Ovary (tissue), 9 donors: ENCODE measurements around the gene PRDM7. TPM values are rescaled to one million over a fixed set of nuclear protein-coding genes. Genes with fewer than 3 reads are reported as not detected.

Experiments used
- DNase-seq, 5 donors: peaks; one replicate each; pipeline ENCODE4 v3.0.0-alpha.2; 2019 to 2020
- H3K27ac ChIP-seq, 2 donors: fragments of 200-600 bp; one replicate each; pipeline versions ENCODE4 v1.5.1 to v1.8.0; 2019 to 2022
- H3K27me3 ChIP-seq: fragments of 200-600 bp; one replicate; pipeline ENCODE4 v1.8.0; 2022
- H3K36me3 ChIP-seq: fragments of 200-600 bp; sonication (generic); one replicate; pipeline ENCODE4 v1.5.1; 2019
- H3K4me1 ChIP-seq: one replicate; pipeline ENCODE4 v1.8.1; 2013; ENCODE audit warnings: mild to moderate bottlenecking, moderate library complexity; ENCODE audit not compliant: insufficient read depth
- H3K4me3 ChIP-seq: fragments of 200-600 bp; sonication (generic); one replicate; pipeline ENCODE4 v1.5.1; 2017
- H3K9me3 ChIP-seq, 2 donors: fragments of 200-600 bp in 1 of 2; sonication (generic) in 1 of 2; one replicate each; pipeline versions ENCODE4 v1.5.1 to v1.8.1; 2013 to 2019; ENCODE audit warnings: mild to moderate bottlenecking in 1 of 2, moderate library complexity in 1 of 2
- EP300 ChIP-seq: sonication (generic); formaldehyde crosslinking; IDR thresholded peaks from one replicate; pipeline ENCODE4 v1.6.1; 2017; ENCODE audit warnings: antibody characterized with exemption
- POLR2A ChIP-seq: fragments of 450-650 bp; IDR thresholded peaks from one replicate; pipeline ENCODE4 v1.6.1; 2017; ENCODE audit warnings: antibody characterized with exemption, mild to moderate bottlenecking, moderate library complexity
- WGBS, 3 donors: extraction: QIAGEN DNeasy Blood & Tissue Kit in 1 of 3; methylation state at CpG; one replicate each; pipeline versions ENCODE4 v1.1.5 to v1.1.7; 2013 to 2017; 5-methylcytosine and 5-hydroxymethylcytosine counted together
- intact Hi-C, 4 donors: fragments of 100-400 bp; cut with DNase I; formaldehyde crosslinking; loops; one replicate each; pipeline versions ENCODE4 v1.11.0 to v1.15.1; 2022 to 2023
- polyA plus RNA-seq, 2 donors: library from polyadenylated mRNA; stranded (reverse); fragments of 200-250 nt in 1 of 2; fragments of 350-450 nt in 1 of 2; fragmentation: Illumina TruSeq in 1 of 2; extraction: RNeasy Lipid Tissue Mini Kit (QIAGEN cat#74804) in 1 of 2; gene quantifications; one replicate each; pipeline ENCODE4 v1.2.3, GENCODE V29; 2013 to 2014
- total RNA-seq, 7 donors: library from RNA; depleted of rRNA in 2 of 7; stranded (reverse); fragments of >200 nt in 2 of 7; fragmentation: NEBNext Ultra II Directional in 3 of 7; extraction: Animal tissue kit (Norgen Biotek cat#: 25700) in 3 of 7; gene quantifications; one replicate each; pipeline versions ENCODE4 v1.1.0 to v1.2.4, GENCODE V29; 2016 to 2023
- TF ChIP-seq, protein P1 (sequence below), 3 donors: fragments of 450-650 bp in 2 of 3; fragments of 200-600 bp in 1 of 3; IDR thresholded peaks; one replicate each; pipeline versions ENCODE4 v1.5.1 to v1.8.0; 2016 to 2022; ENCODE audit warnings: antibody characterized with exemption in 3 of 3, mild to moderate bottlenecking in 1 of 3
- donor health status: DM: no; HTN: no; CAD: no; lungs with moderate emphysema.
- donor health status: DM: no; HTN: no; CAD: no.
- donor health status: Bipolar disorder and iron deficiency.
- donor health status: DM: yes; HTN: yes; CAD: no.
- donor health status: DM: no; HTN: no; CAD: no.
- donor health status: DM: yes; HTN: yes; CAD: no.

PRDM7 gene
- total and polyA plus RNA-seq, 9 donors = not detected

DNA sequence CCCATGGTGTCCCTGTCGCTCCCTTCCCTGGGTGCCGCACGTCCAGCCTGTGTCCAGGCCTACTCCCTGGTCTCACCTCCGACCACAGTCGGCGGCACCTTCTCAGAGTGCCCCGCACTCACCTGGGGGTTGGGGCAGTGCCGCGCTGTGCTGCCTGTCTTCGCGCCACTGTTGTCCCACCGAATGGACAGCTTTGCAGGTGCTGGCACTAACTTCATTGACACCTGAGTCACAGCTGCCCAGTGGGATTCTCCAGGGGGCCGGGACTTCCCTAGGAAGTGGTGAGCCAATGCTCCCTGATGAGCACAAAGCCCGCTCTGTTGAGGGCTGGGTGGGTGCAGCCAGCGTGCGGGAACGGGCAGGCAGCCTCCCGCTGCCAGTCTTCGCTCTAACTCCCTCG is 33.6 kb downstream of the PRDM7 start:
- TF ChIP-seq, protein P1, sequence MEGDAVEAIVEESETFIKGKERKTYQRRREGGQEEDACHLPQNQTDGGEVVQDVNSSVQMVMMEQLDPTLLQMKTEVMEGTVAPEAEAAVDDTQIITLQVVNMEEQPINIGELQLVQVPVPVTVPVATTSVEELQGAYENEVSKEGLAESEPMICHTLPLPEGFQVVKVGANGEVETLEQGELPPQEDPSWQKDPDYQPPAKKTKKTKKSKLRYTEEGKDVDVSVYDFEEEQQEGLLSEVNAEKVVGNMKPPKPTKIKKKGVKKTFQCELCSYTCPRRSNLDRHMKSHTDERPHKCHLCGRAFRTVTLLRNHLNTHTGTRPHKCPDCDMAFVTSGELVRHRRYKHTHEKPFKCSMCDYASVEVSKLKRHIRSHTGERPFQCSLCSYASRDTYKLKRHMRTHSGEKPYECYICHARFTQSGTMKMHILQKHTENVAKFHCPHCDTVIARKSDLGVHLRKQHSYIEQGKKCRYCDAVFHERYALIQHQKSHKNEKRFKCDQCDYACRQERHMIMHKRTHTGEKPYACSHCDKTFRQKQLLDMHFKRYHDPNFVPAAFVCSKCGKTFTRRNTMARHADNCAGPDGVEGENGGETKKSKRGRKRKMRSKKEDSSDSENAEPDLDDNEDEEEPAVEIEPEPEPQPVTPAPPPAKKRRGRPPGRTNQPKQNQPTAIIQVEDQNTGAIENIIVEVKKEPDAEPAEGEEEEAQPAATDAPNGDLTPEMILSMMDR (IDR thresholded peaks at IDR 0.05) = no peak
- TF ChIP-seq POLR2A = no peak
- TF ChIP-seq EP300 = no peak
- 82 to 92% (median 87%) methylated on average over 20 of the region's 20 CpGs for WGBS, 3 donors
- no peak overlapping the region for H3K27ac ChIP-seq
- no peaks in the 10 kb centered on the region for H3K9me3 ChIP-seq
- intact Hi-C loops = no loop called here
- H3K36me3 ChIP-seq = no peaks in the 10 kb centered on the region
- H3K27me3 ChIP-seq = no peaks in the 10 kb centered on the region
- H3K4me1 ChIP-seq = peaks cover 6% of the 10 kb centered on the region
- no peak for DNase-seq
- H3K4me3 ChIP-seq = no peak overlapping the region

DNA sequence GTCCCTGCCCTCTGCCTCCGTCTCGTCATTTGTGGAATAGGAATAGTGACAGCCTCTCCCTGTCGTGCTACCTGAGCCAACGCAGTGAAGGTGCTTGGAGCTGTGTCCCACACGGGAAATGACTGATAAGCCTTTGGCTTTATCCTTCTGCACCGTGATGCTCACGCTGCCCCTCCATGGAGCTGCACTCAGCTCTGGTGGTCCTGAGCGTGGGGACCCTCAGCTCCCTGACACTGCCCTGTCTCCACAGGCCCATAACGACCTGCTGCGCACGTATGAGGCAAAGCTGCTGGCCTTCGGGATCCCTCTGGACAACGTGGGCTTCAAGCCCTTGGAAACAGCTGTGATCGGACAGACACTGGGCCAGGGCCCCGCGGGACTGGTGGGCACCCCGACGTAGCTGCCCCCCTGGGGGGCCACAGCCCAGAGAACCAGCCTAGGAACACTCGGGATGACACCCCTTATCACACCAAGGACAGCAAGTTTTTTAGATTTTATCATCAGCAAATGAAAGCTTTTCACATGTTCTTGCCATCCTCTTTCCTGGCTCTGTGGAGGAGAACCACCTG is 34.1 kb downstream of the PRDM7 start:
- Histone ChIP-seq H3K27ac (no peak overlapping the region), H3K4me1 (peaks cover 5% of the 10 kb centered on the region), H3K36me3 (no peaks in the 10 kb centered on the region), H3K27me3 (no peaks in the 10 kb centered on the region), H3K9me3 (no peaks in the 10 kb centered on the region), H3K4me3 (no peak overlapping the region)
- 67 to 74% (median 71%) methylated on average over 19 of the region's 19 CpGs for WGBS, 3 donors
- intact Hi-C loops = no loop called here
- TF ChIP-seq, protein P1 (IDR thresholded peaks at IDR 0.05) = no peak
- no peak for DNase-seq

DNA sequence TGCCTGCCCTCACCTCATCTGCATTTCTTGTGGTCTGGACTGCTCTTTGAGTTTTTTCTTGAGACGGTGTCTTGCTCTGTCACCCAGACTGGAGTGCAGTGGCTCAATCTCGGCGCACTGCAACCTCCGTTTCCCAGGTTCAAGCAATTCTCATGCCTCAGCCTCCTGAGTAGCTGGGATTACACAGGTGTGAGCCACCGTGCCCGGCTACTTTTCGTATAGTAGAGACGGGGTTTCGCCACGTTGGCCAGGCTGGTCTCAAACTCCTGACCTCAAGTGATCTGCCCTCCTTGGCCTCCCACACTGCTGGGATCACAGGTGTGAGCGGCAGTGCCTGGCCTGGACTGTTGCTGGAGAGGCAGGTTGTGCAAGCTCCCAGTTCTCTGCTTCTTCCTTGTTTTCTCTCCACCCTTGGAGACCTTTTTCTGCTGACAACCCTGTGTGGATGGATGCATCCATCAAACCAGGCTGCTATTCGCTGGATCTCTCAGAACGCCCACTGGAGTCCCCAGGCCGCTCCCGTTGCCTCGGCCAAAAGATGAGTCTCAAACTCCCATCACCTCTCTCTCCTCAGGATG is 35.1 kb downstream of the PRDM7 start:
- WGBS, 3 donors = 78 to 85% (median 84%) methylated on average over 16 of the region's 16 CpGs
- Histone ChIP-seq H3K9me3 (no peaks in the 10 kb centered on the region), H3K4me3 (no peak overlapping the region), H3K27me3 (no peaks in the 10 kb centered on the region), H3K27ac (no peak overlapping the region), H3K4me1 (peaks cover 3% of the 10 kb centered on the region), H3K36me3 (no peaks in the 10 kb centered on the region)
- intact Hi-C loops = no loop called here
- DNase-seq = no peak
- TF ChIP-seq EP300 = no peak
- TF ChIP-seq POLR2A = no peak
- TF ChIP-seq, protein P1 (IDR thresholded peaks at IDR 0.05) = no peak

DNA sequence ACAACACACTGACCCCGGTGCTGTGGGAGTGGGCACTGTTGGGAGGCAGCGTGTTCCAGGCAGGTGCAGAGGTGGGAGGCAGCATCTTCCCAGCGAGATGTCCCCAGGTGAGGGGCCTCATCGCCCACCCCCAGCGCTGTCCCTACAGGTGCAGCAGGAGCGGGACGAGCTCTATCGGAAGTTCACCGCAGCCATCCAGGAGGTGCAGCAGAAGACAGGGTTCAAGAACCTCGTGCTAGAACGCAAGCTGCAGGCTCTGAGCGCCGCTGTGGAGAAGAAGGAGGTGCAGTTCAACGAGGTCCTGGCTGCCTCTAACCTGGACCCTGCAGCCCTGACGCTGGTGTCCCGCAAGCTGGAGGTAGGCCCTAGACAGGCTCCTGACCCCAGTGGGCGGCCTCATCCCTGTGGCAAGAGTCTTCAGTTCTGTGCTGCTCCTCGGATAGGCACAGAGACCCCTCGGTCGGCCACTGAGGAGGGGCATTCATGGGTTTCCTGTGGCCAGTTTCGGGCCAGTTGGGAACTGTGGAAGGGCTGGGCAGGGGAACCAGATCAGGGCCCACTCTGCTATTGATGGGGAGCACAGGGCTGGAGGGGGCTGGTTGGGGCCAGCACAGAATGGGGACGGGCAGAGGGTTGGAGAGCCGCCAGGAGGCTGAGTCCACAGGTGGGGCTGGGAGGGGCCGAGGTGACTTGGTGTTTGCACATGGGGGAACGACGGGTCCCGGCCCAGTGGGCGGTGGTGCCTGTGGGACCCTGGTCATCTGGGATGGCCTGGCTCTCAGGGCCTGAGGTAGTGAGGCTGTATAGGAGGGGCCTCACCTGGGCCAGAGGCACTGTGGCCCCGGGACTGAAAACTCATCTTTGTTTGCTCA is 36.7 kb downstream of the PRDM7 start:
- DNase-seq = no peak
- no peaks in the 10 kb centered on the region for H3K36me3 ChIP-seq

More for the DNA sequence above, 36.7 kb downstream of the PRDM7 start:
- 89 to 92% (median 91%) methylated on average over 26 to 29 of the region's 29 CpGs for WGBS, 3 donors
- Histone ChIP-seq H3K4me3 (no peak overlapping the region), H3K27ac (no peak overlapping the region), H3K27me3 (no peaks in the 10 kb centered on the region), H3K4me1 (no peaks in the 10 kb centered on the region), H3K9me3 (no peaks in the 10 kb centered on the region)
- intact Hi-C loops = no loop called here
- TF ChIP-seq EP300 (no peak), POLR2A (no peak)
- TF ChIP-seq, protein P1 (IDR thresholded peaks at IDR 0.05) = no peak
